GM12875 (cell line): ENCODE measurements around the gene PRR9.
"Not testable (repeated sequence)": the region's sequence is repeated elsewhere in the genome, so short reads cannot be mapped to it uniquely, and the experiment has no call there.

Source experiments
- H3K4me3 ChIP-seq: one replicate; pipeline ENCODE4 v1.5.1; 2011; ENCODE audit warnings: low read depth, low read length, control low read depth
- TF ChIP-seq, protein P1 (sequence below): IDR thresholded peaks from 2 replicates; pipeline ENCODE4 v1.5.1; 2011; ENCODE audit warnings: low read depth, mild to moderate bottlenecking, control low read depth, inconsistent platforms, low read length, moderate library complexity, borderline replicate concordance; ENCODE audit not compliant: insufficient read depth

PRR9 gene

DNA sequence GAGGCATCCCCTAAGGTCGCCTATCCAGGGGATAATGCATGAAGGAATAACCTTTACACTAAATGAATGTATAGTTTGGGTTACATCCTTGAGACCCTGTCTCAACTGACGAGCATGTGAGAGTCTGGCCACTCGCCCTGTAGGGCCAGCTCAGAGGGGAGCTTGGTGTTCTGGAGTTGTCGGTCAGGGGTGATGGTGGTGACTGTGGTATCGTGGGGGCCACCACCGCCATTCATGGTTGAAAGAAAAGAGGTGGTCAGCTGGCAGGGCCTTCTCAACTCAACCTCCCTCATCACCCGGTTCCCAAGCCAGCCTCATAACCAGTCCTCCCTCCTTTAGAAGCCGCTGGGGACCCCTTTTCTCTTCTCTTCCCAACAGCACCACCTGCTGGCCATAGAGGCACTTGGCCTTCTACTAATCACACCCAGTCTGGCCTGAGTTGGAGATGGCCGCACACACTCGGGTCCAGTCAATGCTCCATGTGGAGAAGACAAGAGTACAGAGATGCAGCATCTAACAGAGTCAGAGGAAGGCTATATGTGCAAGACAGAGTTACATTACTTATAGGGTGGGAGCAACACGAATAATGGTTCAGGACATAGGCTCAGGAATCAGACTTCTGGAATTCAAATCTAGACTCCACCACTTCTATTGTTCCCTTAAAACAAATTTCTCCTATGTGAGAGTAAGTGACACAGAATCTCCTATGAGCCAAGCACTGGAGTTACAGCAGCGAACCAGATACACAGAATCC, 11.9 kb downstream of the PRR9 start:
- H3K4me3 ChIP-seq = not testable (repeated sequence)
- TF ChIP-seq, protein P1, sequence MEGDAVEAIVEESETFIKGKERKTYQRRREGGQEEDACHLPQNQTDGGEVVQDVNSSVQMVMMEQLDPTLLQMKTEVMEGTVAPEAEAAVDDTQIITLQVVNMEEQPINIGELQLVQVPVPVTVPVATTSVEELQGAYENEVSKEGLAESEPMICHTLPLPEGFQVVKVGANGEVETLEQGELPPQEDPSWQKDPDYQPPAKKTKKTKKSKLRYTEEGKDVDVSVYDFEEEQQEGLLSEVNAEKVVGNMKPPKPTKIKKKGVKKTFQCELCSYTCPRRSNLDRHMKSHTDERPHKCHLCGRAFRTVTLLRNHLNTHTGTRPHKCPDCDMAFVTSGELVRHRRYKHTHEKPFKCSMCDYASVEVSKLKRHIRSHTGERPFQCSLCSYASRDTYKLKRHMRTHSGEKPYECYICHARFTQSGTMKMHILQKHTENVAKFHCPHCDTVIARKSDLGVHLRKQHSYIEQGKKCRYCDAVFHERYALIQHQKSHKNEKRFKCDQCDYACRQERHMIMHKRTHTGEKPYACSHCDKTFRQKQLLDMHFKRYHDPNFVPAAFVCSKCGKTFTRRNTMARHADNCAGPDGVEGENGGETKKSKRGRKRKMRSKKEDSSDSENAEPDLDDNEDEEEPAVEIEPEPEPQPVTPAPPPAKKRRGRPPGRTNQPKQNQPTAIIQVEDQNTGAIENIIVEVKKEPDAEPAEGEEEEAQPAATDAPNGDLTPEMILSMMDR = peak; percentile 65

- H3K4me3 ChIP-seq = no peak overlapping the region
- TF ChIP-seq, protein P1 = no peak
These were observed 14.0 kb downstream of the PRR9 start for GRCh38 chr1:153231363-153231762.

DNA sequence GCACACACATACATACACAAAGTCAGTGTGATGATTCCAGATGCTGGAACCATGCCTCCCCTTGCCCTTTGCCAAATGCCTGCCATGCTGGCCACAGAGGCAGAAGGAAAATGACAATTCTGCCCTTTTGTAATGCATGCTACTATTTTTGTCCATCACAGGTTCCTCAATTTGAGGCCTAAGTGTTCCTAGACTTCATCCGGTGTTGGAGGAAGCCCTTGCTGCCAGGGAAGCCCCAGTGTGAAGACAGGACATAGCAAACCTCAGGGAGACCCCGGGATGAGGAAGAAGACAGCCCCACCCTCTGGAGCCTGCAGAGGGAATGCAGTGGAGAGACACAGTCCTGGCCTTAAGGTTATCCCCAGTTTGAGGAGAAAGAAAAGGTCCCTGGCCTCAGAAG, 14.4 kb downstream of the PRR9 start:
- no peak overlapping the region for H3K4me3 ChIP-seq
- TF ChIP-seq, protein P1 = no peak

- no peak overlapping the region for H3K4me3 ChIP-seq
- TF ChIP-seq, protein P1 = no peak
These were observed 15.2 kb downstream of the PRR9 start for GRCh38 chr1:153232553-153232952.

DNA sequence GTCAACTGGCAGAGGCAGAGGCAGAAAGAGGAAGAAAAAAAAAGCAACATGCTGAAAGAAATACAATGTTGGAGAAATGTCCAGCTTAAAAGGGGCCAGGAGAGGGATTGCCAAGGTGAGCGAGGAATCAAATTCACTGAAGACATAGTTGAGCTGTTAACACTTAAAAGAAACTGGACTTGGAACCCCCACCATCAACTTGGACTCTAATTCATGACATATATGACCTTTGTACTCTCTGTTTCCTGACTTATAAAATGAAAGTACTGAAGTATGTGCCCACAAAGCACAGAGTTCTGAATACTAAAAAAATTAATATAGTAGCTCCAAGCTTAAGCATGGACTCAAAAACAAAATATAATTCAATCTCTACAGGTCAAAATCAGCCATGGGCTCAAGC, 16.1 kb downstream of the PRR9 start:
- TF ChIP-seq, protein P1 = no peak
- no peak overlapping the region for H3K4me3 ChIP-seq

DNA sequence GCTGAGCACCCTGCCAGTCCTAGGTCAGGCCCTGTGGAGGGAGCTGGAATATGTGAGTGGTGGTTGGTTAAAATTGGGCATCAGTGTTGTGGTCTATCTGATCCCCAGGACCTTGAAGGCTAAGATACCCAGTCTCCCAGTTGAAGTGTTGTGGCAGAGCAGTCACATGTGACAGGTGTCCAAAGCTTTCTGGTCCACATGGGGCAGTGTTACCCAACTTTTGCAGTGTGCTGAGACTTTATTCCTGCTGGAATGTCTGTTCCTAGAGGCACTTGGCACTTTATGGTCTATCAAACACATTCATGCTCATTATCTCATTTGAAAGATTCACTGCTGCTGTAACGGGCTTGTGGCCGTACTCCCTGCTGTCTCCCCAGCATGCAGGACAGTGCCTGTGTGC, 21.1 kb downstream of the PRR9 start:
- TF ChIP-seq, protein P1 = peak; percentile 40; the same call in 1 of the 2 replicates
- H3K4me3 ChIP-seq = no peak overlapping the region

DNA sequence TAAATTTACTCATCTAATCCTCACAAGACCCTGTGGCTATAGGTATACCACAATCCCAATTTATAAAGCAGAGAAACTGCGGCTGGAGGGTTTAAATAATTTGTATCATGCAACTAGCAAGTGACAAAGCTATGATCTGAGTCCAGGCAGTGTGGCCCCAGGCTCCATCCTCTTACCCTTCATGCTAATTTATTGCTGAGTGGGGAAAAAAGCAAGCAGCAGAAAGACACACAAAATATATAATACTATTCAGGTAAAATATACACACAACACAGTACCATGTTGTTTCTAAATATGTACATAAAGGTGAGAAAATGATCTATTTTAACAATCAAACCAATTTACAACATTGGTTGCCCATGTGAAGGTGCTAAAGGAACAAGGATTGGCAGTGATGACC, 24.8 kb downstream of the PRR9 start:
- TF ChIP-seq, protein P1 = no peak
- H3K4me3 ChIP-seq = no peak overlapping the region
